ENCODE measurements around the gene GBX2. TPM values are rescaled to one million over a fixed set of nuclear protein-coding genes. Genes with fewer than 3 reads are reported as not detected.

The GBX2 gene
- total RNA-seq, 2 donors from 2014 or later: not detected

- Mint-ChIP-seq H3K9me3 (no peaks in the 10 kb centered on the region), H3K36me3 (ENCODE audit: insufficient read depth in 2 of 2) (peaks cover 0 to 2% of the 10 kb centered on the region in 2 donors), H3K4me3 (no peak overlapping the region), H3K27ac (no peak overlapping the region), H3K27me3 (ENCODE audit: low read depth) (peaks cover 63% of the 10 kb centered on the region), H3K4me1 (ENCODE audit: low read depth) (peaks cover 10% of the 10 kb centered on the region)
- ATAC-seq (replicated peaks in 1 of 2) (no peak), DNase-seq (no peak)
Observed at GRCh38 chr2:236162031-236162845, 5.9 kb downstream of the GBX2 start.

DNA sequence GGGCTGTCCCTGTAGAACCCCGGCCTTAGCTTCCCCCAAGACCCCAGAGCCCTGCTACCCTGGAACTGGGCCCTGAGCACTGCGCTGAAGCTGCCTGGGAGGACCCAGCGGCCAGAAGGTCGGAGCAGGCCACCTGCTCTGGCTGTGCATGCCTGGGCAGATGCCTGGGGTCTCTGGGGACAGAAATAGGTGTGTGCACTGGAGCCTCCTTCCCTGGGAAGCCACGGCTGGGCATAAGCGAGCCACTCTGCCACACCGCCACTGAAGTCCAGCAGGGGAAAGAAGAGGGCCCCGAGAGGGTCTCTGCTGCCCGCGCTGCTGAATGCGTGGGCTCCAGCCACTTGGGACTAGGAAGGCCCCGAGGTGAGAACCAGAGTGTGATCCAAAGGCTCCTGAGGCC lies 6.7 kb downstream of the GBX2 start:
- ATAC-seq (replicated peaks in 1 of 2): no peak
- no peaks in the 10 kb centered on the region for H3K9me3 Mint-ChIP-seq
- peaks cover 6% of the 10 kb centered on the region for H3K4me1 Mint-ChIP-seq (ENCODE audit: low read depth)
- no peak overlapping the region for H3K4me3 Mint-ChIP-seq
- H3K27me3 Mint-ChIP-seq (ENCODE audit: low read depth): peaks cover 59% of the 10 kb centered on the region
- H3K27ac Mint-ChIP-seq: no peak overlapping the region
- H3K36me3 Mint-ChIP-seq (ENCODE audit: insufficient read depth in 2 of 2): no peaks in the 10 kb centered on the region
- DNase-seq: no peak

DNA sequence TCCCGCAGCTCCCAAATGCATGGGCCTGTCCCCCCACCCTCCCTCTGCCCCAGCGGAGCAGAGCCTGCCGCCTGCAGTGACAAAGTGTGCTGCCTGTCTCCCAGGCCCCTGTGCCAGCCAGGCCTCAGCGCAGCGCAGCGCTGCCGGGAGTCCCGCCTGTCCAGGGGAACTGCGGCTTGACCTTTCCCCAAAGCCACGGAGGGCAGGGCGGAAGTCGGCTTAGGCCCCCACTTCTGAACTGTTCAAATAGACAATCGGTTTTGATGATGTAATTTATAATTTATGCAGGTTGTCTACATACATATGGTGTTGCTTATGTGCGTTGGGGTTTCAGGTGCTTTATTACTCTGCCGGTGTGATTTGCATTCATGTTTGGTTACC lies 7.1 kb downstream of the GBX2 start:
- DNase-seq: no peak
- Mint-ChIP-seq H3K4me1 (ENCODE audit: low read depth) (peaks cover under 1% of the 10 kb centered on the region), H3K27ac (no peak overlapping the region), H3K9me3 (no peaks in the 10 kb centered on the region), H3K27me3 (ENCODE audit: low read depth) (peaks cover 54% of the 10 kb centered on the region), H3K36me3 (ENCODE audit: insufficient read depth in 2 of 2) (no peaks in the 10 kb centered on the region), H3K4me3 (no peak overlapping the region)
- ATAC-seq (replicated peaks in 1 of 2): no peak

DNA sequence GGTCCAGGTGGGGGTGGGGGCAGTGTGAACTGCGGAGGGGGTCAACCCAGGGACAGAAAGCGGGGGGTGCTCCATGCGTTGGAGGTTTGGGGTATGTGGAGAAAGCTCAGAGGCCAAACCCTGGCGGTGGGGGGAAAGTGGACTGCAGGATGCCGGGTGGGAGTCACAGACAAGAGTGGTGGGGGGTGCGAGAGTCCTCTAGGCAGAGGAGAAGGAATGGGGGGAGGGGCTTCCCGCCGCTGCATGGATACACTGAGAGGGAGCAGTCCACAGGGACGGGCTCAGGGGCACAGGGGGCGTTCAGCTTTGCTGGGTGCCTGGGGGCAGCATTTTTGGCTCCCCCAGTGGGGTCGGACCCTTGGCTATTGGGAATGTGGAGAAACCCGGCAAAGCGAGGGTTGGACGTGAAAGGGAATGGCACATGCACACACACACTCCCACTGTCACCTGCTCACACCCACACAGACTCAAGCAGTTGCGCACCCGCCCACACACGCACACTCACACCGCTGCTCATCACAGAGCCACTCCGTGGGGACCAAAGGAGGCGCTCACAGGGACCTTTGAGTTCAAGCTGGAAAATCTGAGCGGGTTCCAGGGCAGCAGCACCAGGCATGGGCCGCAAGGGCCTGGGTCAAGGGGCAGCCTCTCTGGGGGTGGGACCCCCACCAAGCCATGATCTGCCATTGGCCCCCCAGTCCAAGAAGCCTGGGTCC lies 7.7 kb downstream of the GBX2 start:
- no peak for DNase-seq
- Mint-ChIP-seq H3K36me3 (ENCODE audit: insufficient read depth in 2 of 2) (no peaks in the 10 kb centered on the region), H3K27me3 (ENCODE audit: low read depth) (peaks cover 49% of the 10 kb centered on the region), H3K4me1 (ENCODE audit: low read depth) (no peaks in the 10 kb centered on the region), H3K27ac (no peak overlapping the region), H3K4me3 (no peak overlapping the region), H3K9me3 (no peaks in the 10 kb centered on the region)
- no peak for ATAC-seq (replicated peaks in 1 of 2)

- H3K36me3 Mint-ChIP-seq (ENCODE audit: insufficient read depth in 2 of 2): no peaks in the 10 kb centered on the region
- no peaks in the 10 kb centered on the region for H3K4me1 Mint-ChIP-seq (ENCODE audit: low read depth)
- peaks cover 43% of the 10 kb centered on the region for H3K27me3 Mint-ChIP-seq (ENCODE audit: low read depth)
- H3K27ac Mint-ChIP-seq: no peak overlapping the region
- no peak for DNase-seq
- no peaks in the 10 kb centered on the region for H3K9me3 Mint-ChIP-seq
- H3K4me3 Mint-ChIP-seq: no peak overlapping the region
- ATAC-seq (replicated peaks in 1 of 2): no peak
Observed at GRCh38 chr2:236159778-236160170, 8.4 kb downstream of the GBX2 start.

DNA sequence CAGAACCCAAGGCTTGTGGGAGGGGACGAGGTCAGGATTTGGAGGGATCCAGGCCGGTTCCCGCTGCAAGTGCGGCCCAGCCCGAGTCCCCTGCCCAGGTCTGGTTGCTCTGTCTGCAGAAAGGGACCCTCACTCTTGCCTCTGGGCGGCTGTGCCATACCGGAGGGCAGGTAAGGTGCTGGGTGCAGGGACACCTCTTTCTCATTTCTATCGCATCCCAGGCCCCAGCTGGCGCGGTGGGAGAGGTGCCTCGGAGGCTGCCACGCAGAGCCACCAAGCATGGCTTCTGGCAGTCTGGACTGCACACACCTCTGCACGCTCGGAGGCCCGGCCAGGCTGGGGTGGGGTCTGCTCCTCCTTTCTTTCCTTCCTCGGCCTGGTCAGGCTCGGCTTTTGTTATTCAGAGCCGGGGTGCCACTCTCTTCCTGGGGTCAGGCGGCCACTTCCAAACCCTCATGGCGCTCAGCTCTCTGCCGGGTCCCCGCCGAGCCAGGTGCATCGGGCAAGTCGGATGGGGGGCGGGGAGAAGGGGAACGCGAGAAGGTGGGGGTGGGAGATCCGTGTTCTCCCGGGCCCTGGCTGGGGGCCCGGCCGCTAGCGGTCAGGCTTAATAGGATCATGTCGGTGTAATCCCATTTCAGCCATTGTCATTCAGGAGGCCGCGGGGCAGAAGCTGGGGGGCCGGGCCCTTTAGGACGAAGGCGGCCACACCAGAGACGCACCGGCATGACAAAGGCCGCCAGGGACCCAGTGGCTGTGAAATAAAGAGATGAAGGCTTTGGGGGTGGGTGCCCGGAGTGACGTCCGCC lies 9.0 kb downstream of the GBX2 start:
- Mint-ChIP-seq H3K4me1 (ENCODE audit: low read depth) (no peaks in the 10 kb centered on the region), H3K27me3 (ENCODE audit: low read depth) (peaks cover 41% of the 10 kb centered on the region), H3K4me3 (no peak overlapping the region), H3K27ac (no peak overlapping the region), H3K36me3 (ENCODE audit: insufficient read depth in 2 of 2) (peaks cover 0 to 1% of the 10 kb centered on the region in 2 donors), H3K9me3 (peaks cover 2% of the 10 kb centered on the region in 2 donors)
- no peak for DNase-seq
- ATAC-seq (replicated peaks in 1 of 2): no peak

GRCh38 chr2:236157815-236158498 lies 10.2 kb downstream of the GBX2 start:
- no peaks in the 10 kb centered on the region for H3K4me1 Mint-ChIP-seq (ENCODE audit: low read depth)
- H3K36me3 Mint-ChIP-seq (ENCODE audit: insufficient read depth in 2 of 2): peaks cover 3 to 4% of the 10 kb centered on the region in 2 donors
- ATAC-seq (replicated peaks in 1 of 2) (no peak), DNase-seq (no peak)
- no peak overlapping the region for H3K27ac Mint-ChIP-seq
- H3K27me3 Mint-ChIP-seq (ENCODE audit: low read depth): peaks cover 41% of the 10 kb centered on the region
- H3K4me3 Mint-ChIP-seq: no peak overlapping the region
- peaks cover 4 to 5% of the 10 kb centered on the region in 2 donors for H3K9me3 Mint-ChIP-seq

GRCh38 chr2:236157366-236157765 lies 10.8 kb downstream of the GBX2 start:
- Mint-ChIP-seq H3K27ac (no peak overlapping the region), H3K36me3 (ENCODE audit: insufficient read depth in 2 of 2) (peaks cover 3 to 4% of the 10 kb centered on the region in 2 donors), H3K4me3 (no peak overlapping the region), H3K27me3 (ENCODE audit: low read depth) (peaks cover 35% of the 10 kb centered on the region), H3K9me3 (peaks cover 4 to 5% of the 10 kb centered on the region in 2 donors), H3K4me1 (ENCODE audit: low read depth) (no peaks in the 10 kb centered on the region)
- DNase-seq (no peak), ATAC-seq (replicated peaks in 1 of 2) (no peak)

GRCh38 chr2:236156860-236157194 lies 11.4 kb downstream of the GBX2 start:
- Mint-ChIP-seq H3K4me1 (ENCODE audit: low read depth) (no peaks in the 10 kb centered on the region), H3K36me3 (ENCODE audit: insufficient read depth in 2 of 2) (peaks cover 3 to 4% of the 10 kb centered on the region in 2 donors), H3K27me3 (ENCODE audit: low read depth) (peaks cover 30% of the 10 kb centered on the region), H3K27ac (no peak overlapping the region), H3K4me3 (no peak overlapping the region), H3K9me3 (peaks cover 4 to 5% of the 10 kb centered on the region in 2 donors)
- ATAC-seq (replicated peaks in 1 of 2): no peak
- DNase-seq: no peak

DNA sequence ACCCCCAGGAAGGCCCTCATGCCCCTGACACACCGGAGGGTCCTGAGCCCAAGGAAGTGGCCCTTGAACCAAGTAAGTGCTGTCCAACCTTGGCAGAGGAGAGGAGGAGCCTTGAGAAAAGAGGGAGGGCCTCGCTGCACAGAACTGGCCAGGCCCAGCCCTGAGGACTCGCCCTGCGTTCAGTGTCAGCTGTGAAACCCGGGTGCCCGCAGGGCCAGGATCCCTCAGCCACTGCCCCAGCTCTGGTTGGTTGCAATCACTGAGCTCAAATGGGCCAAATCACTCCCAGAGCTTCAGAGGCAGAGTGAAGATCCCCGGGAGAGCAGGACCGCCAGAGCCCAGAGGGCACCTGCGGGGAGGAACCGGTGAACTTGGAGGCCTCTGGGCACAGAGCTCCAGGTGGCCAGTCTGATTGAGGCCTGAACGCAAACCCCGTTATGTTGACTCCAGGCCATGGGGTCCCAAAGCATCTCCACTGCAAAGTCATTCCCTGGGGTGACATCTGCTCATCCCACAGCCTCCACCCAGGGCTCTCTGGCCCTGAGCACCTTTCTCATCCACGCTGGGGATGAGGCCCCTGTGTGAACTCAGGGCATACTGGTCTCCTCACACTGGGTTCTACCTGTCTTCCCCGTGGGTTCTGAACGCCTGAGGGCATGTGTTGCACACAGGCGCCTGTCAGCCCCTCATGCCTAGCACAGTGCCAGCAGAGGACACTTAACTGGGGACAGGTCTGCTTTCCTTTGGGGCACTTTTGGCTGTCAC lies 11.9 kb downstream of the GBX2 start:
- no peak for ATAC-seq (replicated peaks in 1 of 2)
- DNase-seq: no peak
- peaks cover 3 to 4% of the 10 kb centered on the region in 2 donors for H3K36me3 Mint-ChIP-seq (ENCODE audit: insufficient read depth in 2 of 2)
- H3K9me3 Mint-ChIP-seq: peaks cover 4 to 5% of the 10 kb centered on the region in 2 donors
- H3K27ac Mint-ChIP-seq: no peak overlapping the region
- no peak overlapping the region for H3K4me3 Mint-ChIP-seq
- peaks cover 24% of the 10 kb centered on the region for H3K27me3 Mint-ChIP-seq (ENCODE audit: low read depth)
- no peaks in the 10 kb centered on the region for H3K4me1 Mint-ChIP-seq (ENCODE audit: low read depth)

DNA sequence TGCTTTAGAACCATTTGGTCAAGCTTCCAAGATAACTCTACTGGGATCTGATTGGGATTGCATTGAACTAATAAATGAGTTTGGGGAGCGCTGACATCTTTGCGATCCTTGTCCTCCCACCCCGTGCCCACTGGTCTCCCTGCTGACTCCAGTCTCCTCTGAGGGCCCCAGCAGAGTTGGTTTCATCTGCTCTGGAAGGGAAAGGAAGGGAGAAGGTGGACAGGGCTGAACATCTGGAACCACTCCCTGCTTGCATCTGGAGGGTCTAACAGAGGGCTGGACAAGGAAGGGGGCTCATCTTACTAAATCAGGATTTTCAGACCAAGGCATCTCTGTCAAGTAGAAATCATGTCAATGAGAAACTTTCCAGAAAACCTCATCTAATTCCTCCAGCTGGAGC lies 12.8 kb downstream of the GBX2 start:
- Mint-ChIP-seq H3K27me3 (ENCODE audit: low read depth) (peaks cover 21% of the 10 kb centered on the region), H3K9me3 (peaks cover 5 to 6% of the 10 kb centered on the region in 2 donors), H3K4me1 (ENCODE audit: low read depth) (no peaks in the 10 kb centered on the region), H3K27ac (no peak overlapping the region), H3K4me3 (no peak overlapping the region), H3K36me3 (ENCODE audit: insufficient read depth in 2 of 2) (peaks cover 3 to 4% of the 10 kb centered on the region in 2 donors)
- no peak for DNase-seq
- no peak for ATAC-seq (replicated peaks in 1 of 2)

- H3K27me3 Mint-ChIP-seq (ENCODE audit: low read depth): peaks cover 21% of the 10 kb centered on the region
- ATAC-seq (replicated peaks in 1 of 2): no peak
- no peak overlapping the region for H3K27ac Mint-ChIP-seq
- H3K4me3 Mint-ChIP-seq: no peak overlapping the region
- peaks cover 2% of the 10 kb centered on the region in 2 donors for H3K9me3 Mint-ChIP-seq
- no peaks in the 10 kb centered on the region for H3K4me1 Mint-ChIP-seq (ENCODE audit: low read depth)
- H3K36me3 Mint-ChIP-seq (ENCODE audit: insufficient read depth in 2 of 2): no peaks in the 10 kb centered on the region
- no peak for DNase-seq
Observed at GRCh38 chr2:236146436-236146835, 21.8 kb downstream of the GBX2 start.

All from activated T-cell treated with anti-CD3 and anti-CD28 coated beads, Interleukin-2, amount 50 U/mL, for 72 hours (primary cell).